ENCODE results near the gene MISP. TPM values are rescaled to one million over a fixed set of nuclear protein-coding genes. Genes with fewer than 3 reads are reported as not detected.

MISP gene
- total and polyA plus RNA-seq, 2 of the 4 experiments (the other 2 are of a cell fraction): not detected

DNA sequence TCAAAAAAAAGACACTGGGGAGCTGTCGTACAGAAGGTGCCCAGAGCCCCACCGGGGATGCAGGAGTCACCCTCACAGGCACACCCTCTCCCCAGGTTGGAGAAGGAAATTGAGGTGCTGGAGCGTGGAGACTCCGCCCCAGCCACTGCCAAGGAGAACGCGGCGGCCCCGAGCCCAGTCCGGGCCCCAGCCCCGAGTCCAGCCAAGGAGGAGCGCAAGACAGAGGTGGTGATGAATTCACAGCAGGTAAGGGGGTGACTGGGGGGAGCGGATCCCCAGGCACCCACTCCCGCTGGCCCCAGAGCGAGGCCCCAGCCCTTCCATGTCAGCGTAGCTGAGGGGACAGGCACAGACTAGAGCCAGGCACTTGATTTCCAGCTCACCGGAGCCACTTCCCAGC is 19.9 kb upstream of the MISP start:
- no peak overlapping the region for H3K27ac ChIP-seq (ENCODE audit: insufficient read depth, low read length)
- POLR2A ChIA-PET (ENCODE audit: unreplicated experiment): no interaction called here

More for the DNA sequence above, 19.9 kb upstream of the MISP start:
- BruUV-seq (replicated peaks): no TSS peak
- TF ChIP-seq BHLHE40 (IDR thresholded peaks at IDR 0.05; ENCODE audit: low read depth, low read length) (no peak), RAD21 (IDR thresholded peaks at IDR 0.05; ENCODE audit: low read length) (no peak), MXI1 (IDR thresholded peaks at IDR 0.05; ENCODE audit: borderline replicate concordance, low read depth, low read length) (no peak), POLR2A (IDR thresholded peaks at IDR 0.05; ENCODE audit: low read depth, low read length) (no peak), RCOR1 (IDR thresholded peaks at IDR 0.05; ENCODE audit: insufficient replicate concordance, low read length) (no peak), MAFK (IDR thresholded peaks at IDR 0.05; ENCODE audit: low read depth, low read length) (no peak), MAZ (IDR thresholded peaks at IDR 0.05; ENCODE audit: borderline replicate concordance, low read depth, low read length) (no peak), FOS (IDR thresholded peaks at IDR 0.05; ENCODE audit: low read depth, low read length) (no peak)
- TF ChIP-seq, protein P1, sequence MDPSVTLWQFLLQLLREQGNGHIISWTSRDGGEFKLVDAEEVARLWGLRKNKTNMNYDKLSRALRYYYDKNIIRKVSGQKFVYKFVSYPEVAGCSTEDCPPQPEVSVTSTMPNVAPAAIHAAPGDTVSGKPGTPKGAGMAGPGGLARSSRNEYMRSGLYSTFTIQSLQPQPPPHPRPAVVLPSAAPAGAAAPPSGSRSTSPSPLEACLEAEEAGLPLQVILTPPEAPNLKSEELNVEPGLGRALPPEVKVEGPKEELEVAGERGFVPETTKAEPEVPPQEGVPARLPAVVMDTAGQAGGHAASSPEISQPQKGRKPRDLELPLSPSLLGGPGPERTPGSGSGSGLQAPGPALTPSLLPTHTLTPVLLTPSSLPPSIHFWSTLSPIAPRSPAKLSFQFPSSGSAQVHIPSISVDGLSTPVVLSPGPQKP (IDR thresholded peaks at IDR 0.05; ENCODE audit: borderline replicate concordance, low read depth, low read length): no peak
- TF ChIP-seq, protein P2, sequence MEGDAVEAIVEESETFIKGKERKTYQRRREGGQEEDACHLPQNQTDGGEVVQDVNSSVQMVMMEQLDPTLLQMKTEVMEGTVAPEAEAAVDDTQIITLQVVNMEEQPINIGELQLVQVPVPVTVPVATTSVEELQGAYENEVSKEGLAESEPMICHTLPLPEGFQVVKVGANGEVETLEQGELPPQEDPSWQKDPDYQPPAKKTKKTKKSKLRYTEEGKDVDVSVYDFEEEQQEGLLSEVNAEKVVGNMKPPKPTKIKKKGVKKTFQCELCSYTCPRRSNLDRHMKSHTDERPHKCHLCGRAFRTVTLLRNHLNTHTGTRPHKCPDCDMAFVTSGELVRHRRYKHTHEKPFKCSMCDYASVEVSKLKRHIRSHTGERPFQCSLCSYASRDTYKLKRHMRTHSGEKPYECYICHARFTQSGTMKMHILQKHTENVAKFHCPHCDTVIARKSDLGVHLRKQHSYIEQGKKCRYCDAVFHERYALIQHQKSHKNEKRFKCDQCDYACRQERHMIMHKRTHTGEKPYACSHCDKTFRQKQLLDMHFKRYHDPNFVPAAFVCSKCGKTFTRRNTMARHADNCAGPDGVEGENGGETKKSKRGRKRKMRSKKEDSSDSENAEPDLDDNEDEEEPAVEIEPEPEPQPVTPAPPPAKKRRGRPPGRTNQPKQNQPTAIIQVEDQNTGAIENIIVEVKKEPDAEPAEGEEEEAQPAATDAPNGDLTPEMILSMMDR (conservative IDR thresholded peaks at IDR 0.05; ENCODE audit: low read depth, low read length): no peak
- H3K9me3 ChIP-seq (ENCODE audit: control insufficient read depth, insufficient read depth, low read length): no peaks in the 10 kb centered on the region
- dilution Hi-C loops (cut with HindIII; ENCODE audit: low sequenced_read_pairs, unreplicated experiment): no loop called here
- no peak overlapping the region for H3K56ac ChIP-seq (ENCODE audit: extremely low read depth, insufficient read depth, low read length)
- H3K36me3 ChIP-seq (ENCODE audit: control insufficient read depth, insufficient read depth, low read length): peaks cover 14% of the 10 kb centered on the region
- ATAC-seq (ENCODE audit: low read depth) (no peak), DNase-seq (no peak)
- no peak overlapping the region for H2BK5ac ChIP-seq (ENCODE audit: low read depth, low read length, poor library complexity, severe bottlenecking)
- H3K27me3 ChIP-seq (ENCODE audit: control insufficient read depth, insufficient read depth, low read length): no peaks in the 10 kb centered on the region
- 80% methylated on average over 1 of the region's 16 CpGs; no CpG with 5 or more reads in 1 of the 2 experiments for WGBS, 2 experiments (ENCODE audit: extremely low coverage in 2 of 2, insufficient read length in 1 of 2)
- intact Hi-C loops (cut with micrococcal nuclease): no loop called here
- no peak overlapping the region for H2AK5ac ChIP-seq (ENCODE audit: low read depth, low read length)
- no peak overlapping the region for H3K23ac ChIP-seq (ENCODE audit: low read depth, low read length)
- H3K9me1 ChIP-seq (ENCODE audit: insufficient read depth, low read length): no peaks in the 10 kb centered on the region
- H3K4me1 ChIP-seq (ENCODE audit: control insufficient read depth, insufficient read depth, low read length): no peaks in the 10 kb centered on the region
- no peak overlapping the region for H3K14ac ChIP-seq (replicated peaks; ENCODE audit: low read depth, low read length)
- CTCF ChIA-PET: no interaction called here
- H2AK9ac ChIP-seq (replicated peaks; ENCODE audit: low read depth, low read length, poor library complexity): no peak overlapping the region
- H4K5ac ChIP-seq (ENCODE audit: low read depth, low read length): no peak overlapping the region
- no peak overlapping the region for H3K4me3 ChIP-seq (ENCODE audit: insufficient read depth, low read depth, low read length)
- H4K91ac ChIP-seq (ENCODE audit: insufficient read depth, low read depth, low read length): no peak overlapping the region
- H2BK15ac ChIP-seq (ENCODE audit: low read depth, low read length): no peak overlapping the region
- no peaks in the 10 kb centered on the region for H4K20me1 ChIP-seq (ENCODE audit: insufficient read depth, low read length)
- H2BK20ac ChIP-seq (ENCODE audit: low read depth, low read length): no peak overlapping the region
- H2AFZ ChIP-seq (replicated peaks; ENCODE audit: low read length, poor library complexity): no peak overlapping the region
- H4K8ac ChIP-seq (ENCODE audit: low read depth in 2 of 2, low read length in 2 of 2): no peak overlapping the region
- no peak overlapping the region for H3K4me2 ChIP-seq (ENCODE audit: low read depth, low read length)
- H3K4ac ChIP-seq (ENCODE audit: low read depth, low read length): no peak overlapping the region
- in situ Hi-C loops (cut with MboI; ENCODE audit: low sequenced_read_pairs): loop anchor here (5.0 kb wide), 2 partner anchors 64 to 144 kb away; partner anchors contain the start of gene HCN2
- H3K79me1 ChIP-seq (ENCODE audit: low read depth in 1 of 2, low read length in 2 of 2): no peaks in the 10 kb centered on the region
- no peak overlapping the region for H2BK120ac ChIP-seq (ENCODE audit: low read depth, low read length)
- no peak overlapping the region for H3K9ac ChIP-seq (ENCODE audit: low read depth, low read length)
- no peak overlapping the region for H3K18ac ChIP-seq (ENCODE audit: low read depth, low read length)
